OCI-M2 (cell line): Measurements from ENCODE around the gene ADCK1.
A peak's percentile ranks its signal among the peaks of the same experiment; 100 is the strongest.
"Not testable (repeated sequence)": the region's sequence is repeated elsewhere in the genome, so short reads cannot be mapped to it uniquely, and the experiment has no call there.

Experiments used
- DNase-seq: peaks from one replicate; lab custom pipeline; 2025; ENCODE audit not compliant: unreplicated experiment; lab: John Stamatoyannopoulos, UW

Gene ADCK1, protein sequence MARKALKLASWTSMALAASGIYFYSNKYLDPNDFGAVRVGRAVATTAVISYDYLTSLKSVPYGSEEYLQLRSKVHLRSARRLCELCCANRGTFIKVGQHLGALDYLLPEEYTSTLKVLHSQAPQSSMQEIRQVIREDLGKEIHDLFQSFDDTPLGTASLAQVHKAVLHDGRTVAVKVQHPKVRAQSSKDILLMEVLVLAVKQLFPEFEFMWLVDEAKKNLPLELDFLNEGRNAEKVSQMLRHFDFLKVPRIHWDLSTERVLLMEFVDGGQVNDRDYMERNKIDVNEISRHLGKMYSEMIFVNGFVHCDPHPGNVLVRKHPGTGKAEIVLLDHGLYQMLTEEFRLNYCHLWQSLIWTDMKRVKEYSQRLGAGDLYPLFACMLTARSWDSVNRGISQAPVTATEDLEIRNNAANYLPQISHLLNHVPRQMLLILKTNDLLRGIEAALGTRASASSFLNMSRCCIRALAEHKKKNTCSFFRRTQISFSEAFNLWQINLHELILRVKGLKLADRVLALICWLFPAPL

DNA sequence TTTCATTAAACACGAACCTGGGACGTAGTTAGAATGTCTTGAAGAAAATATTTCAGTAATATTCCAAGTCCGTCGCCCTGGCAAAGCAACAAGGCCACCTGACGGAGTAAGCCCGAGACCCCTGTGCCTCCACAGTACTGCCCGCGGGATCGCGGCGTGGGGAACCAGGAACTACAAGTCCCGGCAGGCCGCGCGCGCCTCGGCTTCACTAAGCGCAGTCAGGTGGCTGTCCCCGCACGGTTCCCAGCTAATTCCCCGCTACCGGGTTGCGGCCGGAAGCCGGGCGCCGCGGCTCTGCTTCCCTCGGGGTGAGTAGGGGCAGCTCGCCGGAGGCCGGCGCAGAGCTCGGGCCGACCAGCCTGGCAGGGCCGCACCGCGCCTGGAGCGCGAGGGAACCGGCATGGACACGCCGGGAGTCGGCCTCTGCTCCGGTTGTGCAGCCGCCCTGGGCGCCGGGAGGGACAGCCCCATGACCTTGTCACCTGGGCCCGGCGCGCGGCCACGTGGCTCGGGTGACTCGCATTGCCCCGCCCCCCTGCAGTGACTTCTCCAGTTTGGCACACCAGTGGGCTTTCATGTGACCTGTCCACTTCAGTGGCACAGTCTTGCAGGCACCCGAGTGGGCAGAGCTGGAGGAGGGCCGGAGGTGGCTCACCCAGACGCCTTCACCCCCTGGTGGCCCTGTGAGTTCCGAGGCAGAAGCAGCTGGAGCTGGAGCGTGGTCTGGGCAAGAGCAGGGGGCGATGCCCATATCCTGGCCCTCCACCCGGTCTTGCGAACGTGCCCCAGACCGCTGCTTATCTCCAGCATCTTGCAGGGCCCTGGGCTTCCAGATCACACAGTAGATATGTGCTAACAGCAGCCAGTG is at the start of gene ADCK1:
TSS of gene ADCK1 (plus strand) at position 247 of the 868 bp plus-strand sequence. CDS start 18,870 bp downstream, outside the sequence.
- DNase-seq = peak; percentile 59

DNA sequence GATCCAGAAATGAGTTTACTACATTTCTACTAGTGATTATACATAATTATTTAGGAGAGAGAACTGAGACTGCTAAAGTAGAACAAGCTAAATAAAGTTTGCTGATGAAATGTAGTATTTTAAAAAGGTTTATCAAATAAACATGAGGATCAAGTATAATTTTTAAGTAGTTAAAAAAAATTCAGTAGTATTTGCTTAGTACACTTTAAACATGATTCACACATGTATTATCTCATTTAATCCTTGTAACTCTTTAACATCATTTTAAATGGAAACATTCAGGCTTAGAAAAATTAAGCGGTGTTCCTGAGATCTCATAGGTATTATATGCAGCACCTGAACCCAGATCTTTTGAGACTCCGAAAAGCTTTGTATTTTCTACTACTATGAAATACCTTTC is 47.6 kb upstream of the ADCK1 start:
- DNase-seq = no peak

DNA sequence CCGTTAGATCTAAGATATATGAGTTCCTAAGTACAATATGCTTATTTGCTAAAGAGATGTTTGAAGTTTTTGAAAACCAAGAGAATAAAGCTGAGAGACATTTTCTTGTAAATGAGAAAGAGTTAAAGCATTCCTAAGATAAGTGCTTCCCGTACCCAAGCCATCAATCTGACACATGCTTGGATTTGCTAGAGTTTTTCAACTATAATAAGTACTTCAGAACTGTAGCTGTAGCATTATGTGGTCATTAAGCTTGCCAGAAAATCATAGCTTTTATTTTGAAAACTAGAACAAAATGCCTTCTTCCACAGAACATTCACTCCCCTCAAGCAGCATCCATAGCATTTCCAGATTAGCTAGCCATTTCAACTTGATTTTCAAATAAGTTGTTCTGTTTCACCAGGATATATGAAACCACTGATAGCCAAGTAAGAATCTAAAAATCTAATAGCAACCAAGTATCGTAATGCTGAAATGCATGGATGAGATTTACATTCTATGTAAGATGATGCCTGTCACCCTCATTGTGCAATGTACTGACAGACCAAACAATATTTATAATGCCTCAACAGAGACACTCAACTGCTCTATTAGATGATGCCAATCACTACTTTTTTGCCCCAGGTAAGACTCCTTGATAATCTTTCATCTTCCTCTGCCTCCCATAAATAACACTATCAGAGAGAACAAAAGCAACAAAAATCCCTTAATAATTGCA is 47.0 kb upstream of the ADCK1 start:
- no peak for DNase-seq

DNA sequence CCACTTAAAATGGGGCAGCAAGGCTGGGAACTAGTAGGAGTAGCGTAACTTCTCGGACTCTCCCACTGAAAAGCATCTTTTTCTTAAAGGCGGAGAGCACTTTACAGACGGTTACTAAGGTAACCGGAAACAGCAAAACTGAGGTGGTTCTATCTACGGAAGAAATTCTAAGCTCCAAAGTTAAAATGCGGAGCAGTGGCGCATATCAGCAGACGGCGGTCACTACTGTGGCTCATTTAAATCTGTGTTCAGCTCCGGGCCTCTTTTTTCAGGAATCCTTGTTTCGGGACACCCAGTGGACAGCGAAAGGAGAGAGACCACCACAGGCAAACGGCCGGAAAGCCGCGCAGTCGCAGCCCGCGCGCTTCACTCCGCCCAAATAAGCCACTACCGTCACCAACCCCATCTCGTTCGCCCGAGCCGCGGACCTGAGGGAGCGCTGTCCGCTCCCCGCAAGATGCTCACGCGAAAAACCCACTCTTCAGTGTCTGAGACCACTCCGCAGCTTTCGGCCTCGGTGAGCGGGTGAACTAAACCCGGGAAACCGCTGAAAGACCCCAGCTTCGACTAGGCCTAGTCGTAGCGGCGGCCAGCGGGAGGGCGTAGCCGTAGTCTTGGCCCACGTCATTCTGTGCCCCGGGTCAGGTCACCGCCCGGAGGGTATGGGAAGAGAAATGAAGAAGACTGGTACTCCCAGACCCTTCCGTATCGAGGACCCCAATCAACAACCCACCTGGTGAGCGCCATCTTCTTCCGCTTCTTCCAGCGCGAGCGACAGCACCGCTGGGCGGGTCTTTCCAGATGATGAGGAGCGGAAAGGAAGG is 39.3 kb upstream of the ADCK1 start, which contains the start of gene SNW1:
TSS of gene SNW1 (minus strand) at position 776 of the 824 bp plus-strand sequence. CDS start at position 747, 29 bp downstream.
- DNase-seq = no peak

DNA sequence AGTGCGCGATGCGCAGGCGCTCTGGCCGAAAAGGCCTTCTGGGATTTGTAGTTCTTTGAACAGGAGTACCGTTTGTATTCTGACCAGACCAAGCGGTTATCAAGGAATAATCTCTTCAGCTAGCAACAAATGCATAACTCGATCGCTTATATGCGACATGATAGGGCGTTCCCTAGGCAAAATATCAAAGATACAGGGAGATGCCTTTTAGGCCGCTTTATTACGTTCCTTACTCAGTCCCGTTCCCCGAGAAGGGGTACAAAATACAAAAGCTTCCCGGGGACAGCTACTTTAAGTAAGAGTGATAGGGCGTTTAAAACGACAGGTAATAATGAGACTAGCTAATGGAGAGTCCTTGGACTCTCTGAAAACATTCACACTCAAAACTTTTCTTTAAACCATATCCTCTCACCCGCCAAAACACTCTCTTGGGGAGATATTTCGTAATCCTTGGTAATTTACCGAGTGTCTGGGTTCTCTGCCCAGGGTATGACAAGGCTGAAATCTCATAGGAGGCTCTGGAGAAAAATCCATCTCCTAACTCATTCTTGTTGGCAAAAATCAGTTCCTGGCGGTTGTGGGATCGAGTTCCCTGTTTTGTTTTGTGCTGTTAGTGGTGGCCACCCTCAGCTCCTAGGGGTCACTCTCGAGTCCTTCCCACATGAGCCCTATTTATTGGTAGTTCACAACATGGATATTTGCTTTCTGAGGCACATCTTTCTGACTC is 38.5 kb upstream of the ADCK1 start:
- DNase-seq = peak; percentile 91

DNA sequence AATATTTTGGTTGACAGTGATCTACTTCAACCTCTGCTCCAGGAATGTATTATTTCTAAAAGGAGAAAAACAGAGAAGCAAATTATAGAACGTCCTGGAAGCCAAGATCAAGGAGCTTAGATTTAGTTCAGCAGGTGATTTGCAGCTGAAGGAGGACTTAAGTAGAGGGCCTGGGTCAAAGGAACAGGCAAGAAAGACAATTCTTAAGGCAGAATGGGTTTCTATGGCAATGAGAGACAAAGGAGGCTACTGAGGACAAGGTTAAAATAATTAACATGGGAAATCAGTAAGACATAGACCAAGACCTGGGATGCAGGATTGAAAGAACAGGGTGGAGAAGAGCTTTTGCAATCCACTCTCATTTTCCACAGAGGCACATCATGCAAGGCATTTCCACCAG is 36.6 kb upstream of the ADCK1 start:
- no peak for DNase-seq

DNA sequence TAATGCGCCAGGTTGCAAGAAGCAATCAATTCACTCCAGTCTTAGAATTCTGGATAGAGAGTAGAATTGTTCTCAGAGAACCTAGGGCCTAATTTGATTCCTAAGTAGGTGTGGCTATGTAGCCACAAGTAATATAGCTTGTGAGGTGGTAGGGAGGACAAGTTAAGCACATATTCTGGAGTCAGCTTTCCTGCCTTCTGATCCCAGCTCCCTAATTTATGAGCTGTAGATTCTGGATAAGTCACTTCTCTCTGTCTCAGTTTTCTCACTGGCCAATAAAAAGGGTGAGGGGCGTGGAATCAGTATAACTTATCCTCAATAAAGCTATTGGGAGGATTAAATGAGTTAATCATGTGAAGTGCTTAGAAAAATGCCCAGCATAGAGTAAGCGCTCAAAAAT is 35.9 kb upstream of the ADCK1 start:
- DNase-seq = no peak

DNA sequence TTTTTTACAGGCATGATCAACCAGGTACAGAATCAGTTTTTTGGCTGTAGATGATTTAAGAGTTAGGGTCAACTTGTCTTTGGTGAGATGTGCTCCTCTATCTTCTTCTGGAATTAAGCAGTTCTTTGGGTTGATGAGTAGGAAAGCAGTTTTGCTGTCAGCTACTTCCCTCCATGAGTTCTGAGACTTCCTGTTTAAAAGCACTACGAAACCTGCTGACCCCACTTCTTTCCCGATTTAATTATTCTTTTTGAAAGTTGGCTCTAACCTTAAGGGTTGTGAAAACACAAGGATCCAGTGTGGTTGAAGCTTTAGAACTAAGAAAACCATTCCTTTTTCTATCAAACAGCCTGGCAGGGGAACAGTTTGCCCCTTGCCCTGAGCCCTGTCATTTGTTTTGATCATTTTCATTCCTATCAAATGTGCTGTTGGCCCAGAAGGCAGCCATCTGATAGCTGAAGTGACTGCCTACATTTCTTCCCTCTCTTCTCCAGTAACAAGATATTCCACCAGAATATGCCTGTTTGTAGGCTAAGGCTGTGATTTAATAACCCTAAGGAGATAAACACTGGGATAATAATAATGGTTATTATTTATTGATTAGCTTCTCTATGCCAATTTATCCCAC is 31.4 kb upstream of the ADCK1 start:
- not testable (repeated sequence) for DNase-seq

DNA sequence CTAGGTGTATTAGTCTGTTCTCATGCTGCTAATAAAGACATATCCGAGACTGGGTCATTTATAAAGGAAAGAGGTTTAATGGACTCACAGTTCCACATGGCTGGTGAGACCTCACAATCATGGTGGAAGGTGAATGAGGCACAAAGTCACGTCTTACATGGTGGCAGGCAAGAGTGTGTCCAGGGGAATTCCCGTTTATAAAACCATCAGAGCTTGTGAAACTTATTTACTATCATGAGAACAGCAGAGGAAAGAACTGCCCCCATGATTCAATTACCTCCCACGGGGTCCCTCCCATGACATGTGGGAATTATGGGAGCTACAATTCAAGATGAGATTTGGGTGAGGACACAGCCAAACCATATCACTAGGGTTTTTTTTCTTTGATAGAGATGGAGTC is 25.9 kb upstream of the ADCK1 start:
- DNase-seq = not testable (repeated sequence)

DNA sequence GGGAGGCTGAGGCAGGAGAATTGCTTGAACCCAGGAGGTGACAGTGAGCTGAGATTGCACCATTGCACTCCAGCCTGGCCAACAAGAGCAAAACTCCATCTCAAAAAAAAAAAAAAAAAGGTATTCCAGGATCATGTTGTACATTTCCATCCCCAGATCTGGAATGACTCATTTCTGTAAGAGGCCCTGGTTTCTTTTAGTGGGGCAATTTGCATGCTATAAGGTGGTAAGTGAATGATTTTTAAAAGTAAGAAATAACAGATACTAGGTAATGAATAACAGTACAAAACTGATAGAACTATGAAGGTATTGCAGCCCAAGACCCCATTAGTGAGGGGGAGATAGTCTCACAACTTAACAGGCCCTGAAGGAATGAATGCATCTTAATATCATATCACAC is 17.7 kb upstream of the ADCK1 start:
- no peak for DNase-seq

DNA sequence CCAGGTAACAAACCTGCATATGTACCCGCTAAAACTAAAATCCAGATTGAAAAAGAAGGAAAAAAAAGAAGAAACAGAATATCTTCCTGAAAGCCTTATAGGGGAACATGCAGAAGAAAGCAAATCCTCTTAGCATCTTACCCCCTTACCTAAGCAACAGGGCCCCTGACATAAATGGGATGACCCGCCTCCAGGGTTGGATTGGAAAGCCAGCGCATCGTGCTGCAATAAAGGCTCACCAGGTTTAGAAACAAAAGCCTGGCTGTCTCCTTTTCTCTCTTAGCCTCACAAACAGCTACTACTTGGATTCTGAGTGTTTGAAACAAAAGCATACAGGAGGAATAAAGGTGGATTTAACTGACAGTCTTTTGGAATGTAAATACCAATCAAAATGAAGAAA is 13.8 kb upstream of the ADCK1 start:
- no peak for DNase-seq

DNA sequence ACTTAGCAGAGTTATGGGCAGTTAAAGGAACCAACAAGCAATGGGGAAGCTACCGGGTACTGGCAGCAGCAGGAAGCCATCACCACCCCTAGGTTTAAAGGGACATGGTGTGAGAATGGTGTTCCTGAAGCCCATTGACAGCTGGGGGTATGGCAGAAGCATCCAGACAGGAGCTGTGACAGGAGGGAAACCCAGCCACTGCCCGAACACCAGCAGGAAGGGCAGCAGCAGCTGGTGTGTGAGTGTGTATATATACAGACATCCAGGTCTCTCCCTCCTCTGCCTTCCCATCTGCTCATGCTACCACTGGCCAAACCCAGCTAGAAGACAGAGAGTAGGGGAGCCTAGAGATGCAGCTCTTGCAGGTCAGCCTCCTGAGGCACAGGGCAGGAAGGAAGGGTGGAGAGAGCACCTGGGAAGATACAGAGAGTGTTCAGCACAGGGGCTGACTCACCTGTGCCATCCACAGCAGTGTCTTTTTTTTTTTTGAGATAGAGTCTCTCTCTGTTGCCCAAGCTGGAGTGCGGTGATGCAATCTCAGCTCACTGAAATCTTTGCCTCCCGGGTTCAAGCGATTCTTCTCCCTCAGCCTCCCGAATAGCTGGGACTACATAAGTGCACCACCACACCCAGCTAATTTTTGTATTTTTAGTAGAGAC is 9.2 kb upstream of the ADCK1 start:
- no peak for DNase-seq

DNA sequence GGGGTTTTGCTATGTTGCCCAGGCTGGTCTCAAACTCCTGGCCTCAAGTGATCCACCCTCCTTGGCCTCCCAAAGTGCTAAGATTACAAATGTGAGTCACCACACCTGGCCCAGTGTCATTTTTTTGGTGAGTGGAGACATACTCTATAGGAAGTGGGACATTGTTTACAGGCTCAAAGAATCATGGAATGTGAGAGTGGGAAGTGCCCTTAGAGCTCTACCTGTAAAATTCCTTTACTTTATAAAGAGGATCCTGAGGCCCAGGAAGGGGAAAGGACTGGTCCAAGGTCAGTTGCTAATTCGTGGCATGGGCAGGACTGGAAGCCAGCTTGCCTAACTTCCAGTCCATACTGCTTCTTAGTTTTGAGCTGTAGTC is 8.7 kb upstream of the ADCK1 start:
- DNase-seq = no peak

DNA sequence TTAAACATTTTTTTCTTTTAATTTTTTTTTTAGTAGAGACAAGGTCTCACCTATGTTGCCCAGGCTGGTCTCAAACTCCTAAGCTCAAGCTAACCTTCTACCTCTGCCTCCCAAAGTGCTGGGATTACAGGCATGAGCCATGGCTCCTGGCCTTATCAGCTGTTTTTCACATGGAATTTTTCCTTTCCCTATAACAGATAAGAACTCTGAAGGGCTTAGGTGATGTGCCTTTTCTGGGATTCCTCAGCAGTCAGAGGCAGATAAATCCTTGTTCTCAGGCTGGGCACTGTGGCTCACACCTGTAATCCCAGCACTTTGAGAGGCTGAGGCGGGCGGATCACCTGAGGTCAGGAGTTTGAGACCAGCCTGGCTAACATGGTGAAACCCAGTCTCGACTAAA is 6.7 kb upstream of the ADCK1 start:
- DNase-seq = not testable (repeated sequence)

DNA sequence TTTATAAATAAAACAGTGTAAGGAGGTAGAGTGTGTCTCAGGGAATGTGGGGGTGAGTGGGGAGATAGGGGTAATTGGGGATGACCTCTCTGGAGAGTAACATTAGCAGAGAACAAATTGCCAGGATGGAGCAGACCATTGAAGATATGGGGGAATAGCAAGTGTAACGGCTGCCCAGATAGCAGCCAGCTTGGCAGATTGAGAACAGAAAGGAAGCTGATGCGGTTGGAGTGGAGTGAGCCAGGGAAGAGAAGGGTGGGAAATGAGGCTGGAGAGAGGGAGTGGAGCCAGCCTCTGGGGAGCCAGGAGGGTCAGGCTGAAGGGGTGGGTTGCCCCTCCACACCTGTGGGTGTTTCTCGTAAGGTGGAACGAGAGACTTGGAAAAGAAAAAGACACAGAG is 5.6 kb upstream of the ADCK1 start:
- no peak for DNase-seq

DNA sequence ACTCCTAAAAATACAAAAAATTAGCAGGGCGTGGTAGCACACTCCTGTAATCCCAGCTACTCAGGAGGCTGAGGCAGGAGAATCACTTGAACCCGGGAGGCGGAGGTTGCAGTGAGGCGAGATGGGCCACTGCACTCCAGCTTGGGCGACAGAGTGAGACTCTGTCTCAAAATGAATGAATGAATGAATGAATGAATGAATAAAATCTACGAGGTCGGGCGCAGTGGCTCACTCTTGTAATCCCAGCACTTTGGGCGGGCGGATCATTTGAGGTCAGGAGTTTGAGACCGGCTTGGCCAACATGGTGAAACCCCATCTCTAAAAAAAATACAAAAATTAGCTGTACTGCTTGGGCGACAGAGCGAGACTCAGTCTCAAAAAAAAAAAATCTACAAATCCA is 453 bp upstream of the ADCK1 start:
- DNase-seq = not testable (repeated sequence)

DNA sequence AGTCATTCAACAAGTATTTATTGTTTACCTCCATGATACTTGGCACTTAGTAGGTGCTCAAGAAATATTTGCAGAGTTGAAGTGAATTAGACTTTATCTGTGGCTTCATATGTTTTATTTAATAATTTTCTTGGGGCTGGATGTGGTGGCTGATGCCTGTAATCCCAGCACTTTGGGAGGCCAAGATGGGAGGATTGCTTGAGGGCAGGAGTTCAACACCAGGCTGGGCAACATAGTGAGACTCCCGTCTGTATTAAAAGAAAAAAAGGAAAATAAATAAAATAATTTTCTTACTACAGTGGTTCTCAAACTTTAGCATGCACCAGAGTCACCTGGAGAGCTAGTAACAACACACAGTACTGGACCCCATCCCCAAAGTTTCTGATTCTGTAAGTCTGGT is 905 bp downstream of the ADCK1 start:
- no peak for DNase-seq

DNA sequence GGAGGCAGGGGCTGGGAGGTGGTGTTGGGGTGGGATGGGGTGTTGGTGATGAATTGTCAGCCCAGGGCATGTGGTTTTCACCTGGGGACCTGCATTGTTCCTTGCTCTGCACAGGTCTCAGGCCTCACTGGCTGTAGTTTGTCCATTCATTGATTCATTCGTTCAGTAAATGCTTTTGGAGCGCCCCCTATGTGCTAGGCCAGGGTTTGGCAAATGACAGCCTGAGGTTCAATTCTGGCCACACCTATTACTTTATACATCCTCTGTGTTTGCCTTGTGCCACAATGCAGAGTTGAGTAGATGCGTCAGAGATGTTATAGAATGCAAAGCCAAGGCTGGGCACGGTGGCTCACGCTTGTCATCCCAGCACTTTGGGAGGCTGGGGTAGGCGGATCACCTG is 4.7 kb downstream of the ADCK1 start:
- no peak for DNase-seq

DNA sequence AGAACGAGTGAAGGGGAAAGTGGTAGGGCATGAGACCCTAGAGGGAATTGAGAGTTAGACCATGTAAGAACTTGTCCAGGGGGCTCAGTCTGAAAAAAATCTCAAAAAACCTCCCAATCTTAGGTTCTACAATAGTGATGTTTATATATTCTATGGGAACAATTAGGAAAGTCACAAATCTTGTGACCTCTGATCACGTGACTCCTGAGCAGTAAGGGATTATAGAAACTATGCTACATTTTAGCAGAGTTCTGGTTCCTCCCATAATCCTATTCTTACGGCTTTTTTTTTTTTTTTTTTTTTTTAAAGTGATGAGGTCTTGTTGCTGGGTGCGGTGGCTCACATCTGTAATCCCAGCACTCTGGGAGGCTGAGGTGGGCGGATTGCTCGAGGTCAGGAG is 5.8 kb downstream of the ADCK1 start:
- DNase-seq = no peak
